GM18907 (cell line): Measurements from ENCODE around the gene FURIN.
"Not testable (repeated sequence)": the region's sequence is repeated elsewhere in the genome, so short reads cannot be mapped to it uniquely, and the experiment has no call there.

Experiments
- ATAC-seq: cut with Tn5 transposase; IDR thresholded peaks from one replicate; pipeline ENCODE4 v1.9.1; 2021; ENCODE audit warnings: mild to moderate bottlenecking, moderate library complexity; ENCODE audit not compliant: unreplicated experiment

The FURIN gene

GRCh38 chr15:90868261-90868689 lies at the start of gene FURIN:
Gene FURIN, plus strand, starts transcription at chr15:90868588. Its CDS starts 7,153 bp downstream, at chr15:90875741.
- no peak for ATAC-seq

- ATAC-seq = no peak
Observed at GRCh38 chr15:90819390-90819789, 49.0 kb upstream of the FURIN start.

- no peak for ATAC-seq
Observed at GRCh38 chr15:90819850-90820249, 48.5 kb upstream of the FURIN start.

GRCh38 chr15:90820481-90820880 lies 47.9 kb upstream of the FURIN start:
- ATAC-seq = no peak

- ATAC-seq = no peak
Observed at GRCh38 chr15:90822204-90822955, 46.0 kb upstream of the FURIN start.

- no peak for ATAC-seq
Observed at GRCh38 chr15:90823455-90823974, 44.9 kb upstream of the FURIN start.

- not testable (repeated sequence) for ATAC-seq
Observed at GRCh38 chr15:90825115-90825899, 43.1 kb upstream of the FURIN start.

- ATAC-seq = not testable (repeated sequence)
Observed at GRCh38 chr15:90826206-90826885, 42.0 kb upstream of the FURIN start.

- no peak for ATAC-seq
Observed at GRCh38 chr15:90826886-90827435, 41.4 kb upstream of the FURIN start.

GRCh38 chr15:90828111-90828510 lies 40.3 kb upstream of the FURIN start:
- no peak for ATAC-seq

- ATAC-seq = no peak
Observed at GRCh38 chr15:90829126-90829525, 39.3 kb upstream of the FURIN start.

- ATAC-seq = peak; percentile 69
Observed at GRCh38 chr15:90829942-90830440, 38.4 kb upstream of the FURIN start.

- ATAC-seq = no peak
Observed at GRCh38 chr15:90834626-90835025, 33.8 kb upstream of the FURIN start.

- ATAC-seq = no peak
Observed at GRCh38 chr15:90836296-90836871, 32.0 kb upstream of the FURIN start.

GRCh38 chr15:90837094-90837493 lies 31.3 kb upstream of the FURIN start:
- ATAC-seq = no peak

- peak; percentile 48 for ATAC-seq
Observed at GRCh38 chr15:90838139-90838538, 30.2 kb upstream of the FURIN start.

- ATAC-seq = peak; percentile 6
Observed at GRCh38 chr15:90838544-90838943, 29.8 kb upstream of the FURIN start.

GRCh38 chr15:90839187-90840071 lies 29.0 kb upstream of the FURIN start:
- peak; percentile 65 for ATAC-seq

GRCh38 chr15:90840157-90840855 lies 28.1 kb upstream of the FURIN start:
- ATAC-seq = no peak
